NT2/D1 (cell line): ENCODE data around the gene CFAP119.

ENCODE experiments used
- YY1 ChIP-seq: IDR thresholded peaks from 2 replicates; pipeline ENCODE4 v1.6.1; 2011; ENCODE audit not compliant: insufficient read length, insufficient read depth
- ZNF274 ChIP-seq: IDR thresholded peaks from 2 replicates; pipeline ENCODE4 v1.6.1; 2011; ENCODE audit warnings: mild to moderate bottlenecking, low read depth, low read length

- TF ChIP-seq ZNF274 (no peak), YY1 (no peak)
Measured at GRCh38 chr16:30761427-30761927, 385 bp downstream of the CFAP119 start.
